ENCODE data around the gene ANKRD11.
"Not testable (repeated sequence)": the region's sequence is repeated elsewhere in the genome, so short reads cannot be mapped to it uniquely, and the experiment has no call there.

The ANKRD11 gene

DNA sequence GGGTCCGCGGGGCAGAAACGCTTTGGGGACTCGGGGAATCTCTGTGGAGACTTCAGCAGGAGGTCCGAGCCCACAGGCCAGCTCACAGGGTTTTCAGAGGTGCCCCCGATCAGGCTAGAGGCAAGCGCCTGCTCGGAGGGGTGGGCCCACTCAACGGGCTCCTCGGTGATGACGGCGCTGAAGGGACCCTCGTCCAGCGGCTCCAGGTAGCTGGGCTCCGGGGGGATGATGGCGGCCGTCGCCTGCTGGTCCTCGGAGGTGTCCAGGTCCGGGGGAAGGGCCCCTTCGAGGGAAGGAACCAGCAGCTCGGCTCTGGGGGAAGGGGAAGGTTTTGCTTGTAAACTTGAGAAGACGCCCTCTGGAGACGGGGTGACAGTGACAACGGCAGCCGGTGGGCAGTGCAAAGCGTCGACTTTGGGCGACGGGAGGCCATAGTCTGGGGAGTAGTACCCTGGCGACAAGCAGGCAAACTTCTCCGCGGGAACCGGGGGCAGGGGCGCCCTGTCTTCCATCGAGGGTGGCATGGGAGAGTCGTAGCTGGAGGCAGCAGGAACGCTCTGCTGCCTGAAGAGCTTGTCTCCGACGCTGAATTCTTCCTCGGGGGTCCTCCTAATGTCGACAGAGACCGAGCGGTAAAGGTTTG, 209.7 kb downstream of the ANKRD11 start:
- DNase-seq (ENCODE audit: low read depth): no peak

GRCh38 chr16:89279666-89280481, 210.5 kb downstream of the ANKRD11 start:
- no peak for DNase-seq (ENCODE audit: low read depth)

- DNase-seq (ENCODE audit: low read depth): no peak
Measured at GRCh38 chr16:89278441-89279240, 211.7 kb downstream of the ANKRD11 start.

DNA sequence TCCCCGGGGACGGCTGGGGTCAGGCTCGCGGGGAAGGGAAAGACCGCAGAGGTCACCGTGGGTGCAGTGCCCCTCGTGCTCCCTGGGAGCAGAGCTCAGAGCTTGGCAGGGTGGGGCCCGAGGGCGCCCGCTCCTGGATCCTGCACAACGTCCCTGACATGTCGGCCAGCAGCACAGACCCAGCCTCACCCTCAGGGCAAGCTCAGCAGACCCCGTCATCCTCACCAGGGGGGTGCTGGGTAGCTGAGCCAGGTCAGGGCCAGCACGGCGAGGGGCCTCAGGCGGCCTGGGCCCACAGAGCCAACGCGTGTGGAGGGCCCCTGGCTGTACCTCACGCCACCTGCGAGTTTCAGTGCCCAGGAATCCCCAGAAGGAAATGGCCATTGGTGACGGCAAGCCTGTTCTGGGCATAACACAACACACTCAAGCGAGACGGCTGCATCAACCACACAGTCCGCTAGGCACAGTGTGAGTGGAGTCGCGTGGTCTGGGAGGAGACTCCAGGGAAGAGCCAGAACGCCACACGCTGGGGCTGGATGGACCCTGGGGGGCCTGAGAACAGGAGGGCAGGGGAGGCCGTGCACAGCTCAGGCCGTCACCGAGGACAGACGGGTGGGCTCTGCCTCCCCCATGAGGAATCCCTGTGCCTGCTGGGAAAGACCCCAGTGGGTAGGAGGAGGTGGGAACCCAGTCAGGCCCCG, 212.6 kb downstream of the ANKRD11 start:
- no peak for DNase-seq (ENCODE audit: low read depth)

DNA sequence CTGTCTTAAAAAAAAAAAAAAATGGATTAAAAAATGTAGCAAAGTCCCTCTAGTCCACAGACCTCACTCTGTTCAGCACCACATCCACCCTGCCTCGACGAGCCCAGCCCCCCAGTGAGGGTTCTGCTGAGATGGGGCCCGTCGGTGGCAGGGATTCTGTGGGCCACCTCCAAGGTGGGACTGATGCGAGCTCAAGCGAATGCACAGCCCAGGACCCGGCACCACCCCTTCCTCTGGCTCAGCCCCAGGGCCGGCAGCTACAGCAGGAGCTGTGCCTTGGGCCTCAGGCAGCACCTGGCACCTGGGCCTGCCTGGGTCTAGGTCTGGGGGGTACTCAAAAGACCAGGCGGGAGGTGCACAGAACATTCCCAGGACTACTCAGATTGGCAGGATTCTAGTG, 213.3 kb downstream of the ANKRD11 start:
- no peak for DNase-seq (ENCODE audit: low read depth)

GRCh38 chr16:89275837-89276720, 214.3 kb downstream of the ANKRD11 start:
- no peak for DNase-seq (ENCODE audit: low read depth)

DNA sequence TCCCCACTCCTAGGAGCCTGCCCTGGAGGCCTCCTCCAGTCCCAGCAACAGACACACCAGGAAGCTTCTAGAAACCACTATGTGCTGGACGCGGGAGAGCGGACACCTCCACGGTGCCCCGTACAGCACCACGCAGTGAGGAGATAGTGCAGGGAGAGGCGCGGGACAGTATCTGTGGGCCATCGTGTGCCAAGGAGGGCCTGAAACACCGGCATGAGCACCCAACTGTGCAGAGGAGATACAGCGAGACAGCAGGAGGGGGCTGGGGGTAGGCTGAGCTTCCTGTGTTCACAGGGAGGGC, 215.1 kb downstream of the ANKRD11 start:
- no peak for DNase-seq (ENCODE audit: low read depth)

GRCh38 chr16:89274561-89275283, 215.6 kb downstream of the ANKRD11 start:
- DNase-seq (ENCODE audit: low read depth): no peak

DNA sequence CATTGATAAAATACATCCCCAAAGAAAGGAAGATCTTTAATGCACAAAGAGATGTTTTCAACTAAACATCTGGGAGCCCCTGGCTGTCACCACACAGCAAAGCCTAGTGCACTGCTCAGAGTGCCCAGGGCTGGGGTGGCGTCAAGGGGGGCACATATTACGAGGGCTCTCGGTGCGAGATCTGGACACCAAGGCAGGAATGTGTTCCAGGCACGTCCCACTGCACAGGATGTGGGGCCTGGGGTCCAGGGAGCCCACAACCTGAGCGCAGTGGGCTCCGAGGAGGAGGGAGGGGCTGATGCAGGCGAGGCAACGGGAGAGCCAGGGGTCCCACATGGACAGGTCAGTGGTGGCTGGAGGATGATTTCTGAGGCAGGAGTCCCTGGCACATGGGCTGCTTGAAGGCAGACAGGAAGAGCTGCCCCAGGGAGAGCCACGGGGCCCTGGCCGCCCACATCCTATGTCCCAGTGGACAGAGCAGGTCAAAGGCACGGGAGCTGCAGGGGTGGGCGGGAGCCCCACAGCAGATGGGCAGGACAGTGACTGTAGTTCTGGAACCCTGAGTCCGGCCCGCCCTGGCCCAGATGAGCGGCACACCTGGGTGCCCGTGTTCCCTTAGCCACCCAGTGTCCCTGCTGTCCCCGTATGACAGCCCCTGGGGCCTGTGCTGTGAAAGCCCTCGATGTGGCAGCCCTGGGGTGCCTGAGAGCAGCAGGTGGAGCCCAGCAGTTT, 216.5 kb downstream of the ANKRD11 start:
- no peak for DNase-seq (ENCODE audit: low read depth)

GRCh38 chr16:89272631-89273030, 217.7 kb downstream of the ANKRD11 start:
- DNase-seq (ENCODE audit: low read depth): no peak

DNA sequence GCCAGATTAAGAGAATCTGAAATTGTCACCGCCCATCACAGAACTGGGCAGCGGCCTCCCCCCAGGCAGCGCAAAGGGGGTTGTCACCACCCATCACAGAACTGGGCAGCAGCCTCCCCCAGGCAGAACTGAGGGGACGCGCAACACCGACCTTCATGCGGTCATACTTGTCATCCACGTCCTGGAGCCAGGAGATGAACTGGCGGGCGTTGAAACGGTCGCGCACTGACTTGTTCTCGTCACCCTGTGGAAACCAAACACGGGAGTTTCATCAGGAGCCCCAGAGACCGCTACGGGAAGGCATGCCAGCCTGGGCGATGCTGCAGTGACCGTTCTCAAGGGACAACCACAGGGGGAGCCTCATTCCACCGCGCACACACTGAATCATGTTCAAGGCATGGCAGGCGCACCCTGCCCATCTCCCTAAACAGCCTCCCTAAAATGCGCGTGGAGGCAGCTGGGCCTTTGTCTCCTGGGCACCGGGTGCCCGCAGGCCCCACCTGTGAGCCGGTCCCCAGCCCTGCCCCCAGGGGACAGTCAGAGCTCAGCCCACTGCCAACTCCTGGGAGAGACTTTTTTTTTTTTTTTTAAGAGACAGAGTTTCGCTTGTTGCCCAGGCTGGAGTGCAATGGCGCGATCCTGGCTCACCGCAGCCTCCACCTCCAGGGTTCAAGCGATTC, 219.6 kb downstream of the ANKRD11 start:
- no peak for DNase-seq (ENCODE audit: low read depth)

- no peak for DNase-seq (ENCODE audit: low read depth)
Measured at GRCh38 chr16:89269805-89270665, 220.3 kb downstream of the ANKRD11 start.

DNA sequence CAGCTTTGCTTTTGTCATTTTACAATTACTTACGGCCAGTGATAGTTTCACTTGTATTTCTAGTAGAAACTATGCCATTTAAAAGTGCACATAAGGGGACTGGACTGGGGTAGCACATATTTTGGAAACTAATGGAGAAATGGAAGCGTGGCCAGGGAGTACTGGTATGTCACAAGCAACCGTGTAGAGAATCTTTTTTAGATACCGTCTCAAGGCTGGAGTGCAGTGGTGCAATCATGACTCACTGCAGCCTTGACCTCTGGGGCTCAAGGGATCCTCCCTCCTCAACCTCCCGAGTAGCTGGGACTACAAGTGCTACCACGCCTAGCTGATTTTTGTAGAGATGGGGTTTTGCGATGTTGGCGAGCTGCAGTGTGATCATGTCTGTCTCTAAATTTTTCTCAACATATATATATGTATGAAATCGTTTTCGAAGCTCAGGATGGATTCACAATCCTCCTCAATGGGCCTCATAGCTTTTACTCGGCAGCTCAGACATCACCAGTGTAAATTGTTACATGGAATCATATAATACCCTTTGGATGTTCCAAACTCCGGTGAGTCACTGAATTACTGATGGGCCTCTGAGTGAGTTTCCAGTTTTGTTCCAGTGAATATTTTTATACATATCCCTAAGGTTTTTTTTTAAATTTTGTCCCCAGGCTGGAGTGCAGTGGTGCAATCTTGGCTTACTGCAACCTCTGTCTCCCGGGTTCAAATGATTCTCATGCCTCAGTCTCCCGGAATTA, 221.2 kb downstream of the ANKRD11 start:
- DNase-seq (ENCODE audit: low read depth): no peak

DNA sequence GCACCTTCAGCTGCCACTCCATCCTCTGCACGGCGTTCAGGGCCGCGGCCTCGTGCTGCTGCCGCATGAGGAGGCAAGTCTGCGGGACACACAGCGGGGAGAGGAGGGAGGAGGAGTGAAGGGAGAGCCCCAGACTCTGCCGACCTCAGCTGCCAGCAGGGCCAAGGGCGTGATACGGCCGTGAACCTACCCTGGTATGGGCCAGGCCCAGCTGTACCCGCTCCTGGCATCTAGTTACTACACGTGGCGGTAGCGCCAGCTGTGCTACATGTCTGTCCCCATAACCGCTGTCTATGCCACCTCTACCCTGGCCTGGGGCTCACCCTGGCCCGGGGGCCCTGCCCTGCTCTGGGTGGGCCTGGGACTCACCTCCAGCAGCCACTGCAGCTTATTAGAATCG, 221.8 kb downstream of the ANKRD11 start:
- no peak for DNase-seq (ENCODE audit: low read depth)

DNA sequence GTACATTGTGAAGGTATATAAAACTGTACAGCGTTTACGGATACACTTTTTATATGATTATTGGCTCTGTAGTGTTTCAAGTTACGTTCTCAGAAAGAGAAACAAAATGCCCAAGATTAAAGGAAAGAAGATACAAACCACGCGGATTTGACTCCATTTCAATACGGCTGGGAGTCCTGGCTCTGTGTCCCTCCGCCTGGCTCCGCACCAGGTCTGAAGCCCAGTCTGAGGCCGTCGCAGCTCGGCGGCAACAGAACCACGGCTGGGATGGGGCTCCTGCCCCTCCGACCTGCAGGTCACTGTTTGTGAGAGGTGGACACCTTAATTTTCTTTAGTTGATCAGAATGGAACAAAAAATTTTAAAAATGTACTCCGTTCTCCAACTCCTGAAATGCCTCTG, 222.6 kb downstream of the ANKRD11 start:
- not testable (repeated sequence) for DNase-seq (ENCODE audit: low read depth)

DNA sequence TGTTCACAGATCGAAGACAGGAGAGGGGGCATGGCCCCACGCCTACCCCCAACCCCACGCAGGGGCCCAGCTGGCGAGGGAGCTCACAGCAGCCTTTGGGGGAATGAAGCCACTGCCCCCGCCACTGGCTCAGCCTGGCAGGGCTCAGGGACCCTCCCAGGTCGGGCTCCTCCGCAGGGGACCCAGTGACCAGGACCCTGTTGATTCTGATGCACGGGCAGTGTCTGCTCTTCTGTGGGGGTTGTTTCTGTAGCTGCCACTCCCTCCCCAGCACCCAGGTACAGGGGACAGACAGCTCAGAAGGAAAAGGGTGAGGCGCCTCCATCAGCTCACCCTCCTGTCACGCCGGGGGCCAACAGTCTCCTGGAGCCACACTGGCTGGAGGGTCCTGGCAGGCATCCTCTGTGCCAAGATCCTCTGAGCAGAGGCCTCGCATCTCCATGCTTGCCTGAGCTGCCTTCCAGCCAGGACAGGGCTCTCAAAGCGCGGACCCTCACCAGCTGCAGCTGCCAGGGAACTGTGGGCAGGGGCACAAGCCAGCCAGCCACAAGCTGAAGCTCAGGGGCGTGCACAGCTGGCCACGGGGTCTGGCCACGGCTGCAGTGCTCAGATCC, 223.7 kb downstream of the ANKRD11 start:
- no peak for DNase-seq (ENCODE audit: low read depth)

DNA sequence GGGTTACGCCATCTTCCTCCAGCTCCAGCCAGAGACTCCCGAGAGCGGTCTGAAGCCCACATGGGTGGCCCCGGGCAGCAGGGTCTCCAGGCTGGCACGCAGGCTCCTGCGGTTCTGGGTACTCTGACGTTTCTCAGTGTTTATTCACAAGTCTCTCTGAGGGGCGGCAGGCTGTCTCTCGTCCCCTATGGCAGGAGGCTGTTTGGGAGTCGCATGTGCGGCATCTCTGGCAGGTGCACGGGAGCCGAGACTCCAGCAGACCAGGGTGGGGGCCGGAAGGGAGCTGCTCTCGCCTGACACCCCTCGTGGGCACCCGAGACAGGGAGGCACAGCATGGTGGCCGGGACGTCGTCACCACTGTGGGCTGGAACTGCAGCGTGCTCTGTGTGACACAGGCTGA, 224.7 kb downstream of the ANKRD11 start:
- no peak for DNase-seq (ENCODE audit: low read depth)

Data from activated T-cell treated with anti-CD3 and anti-CD28 coated beads for 24 hours (primary cell).